HepG2 (cell line): Measurements from ENCODE around the gene KRT82. TPM values are rescaled to one million over a fixed set of nuclear protein-coding genes. Genes with fewer than 3 reads are reported as not detected.

ENCODE experiments used
- ATAC-seq: fragments of 200-7000 bp; cut with Tn5 transposase; 3 replicates; pipeline ENCODE4 v1.9.1; 2020; ENCODE audit warnings: mild to moderate bottlenecking, moderate library complexity
- BruUV-seq: library from RNA; stranded (reverse); fragments of 400-500 nt; replicated peaks from 2 replicates; lab custom pipeline; 2021; lab: Mats Ljungman, UMichigan
- CTCF ChIA-PET: fragments of 300-600 bp; formaldehyde crosslinking; extraction: SDS; loops from one replicate; lab custom pipeline; 2021; ENCODE audit warnings: low total read pairs, inconsistent platforms, low intra/inter-chr PET ratio; lab: Yijun Ruan, JAX
- POLR2A ChIA-PET: fragments of 350-600 bp; sonication (Branson Sonifier 250); formaldehyde crosslinking; loops from one replicate; lab custom pipeline; 2020; ENCODE audit warnings: antibody characterized with exemption, inconsistent platforms; lab: Yijun Ruan, JAX
- DNase-seq: peaks from one replicate; pipeline ENCODE4 v3.0.0-alpha.2; 2015; ENCODE audit warnings: low spot score
- FAIRE-seq: peaks from 3 replicates; lab custom pipeline; 2011; peaks lifted over from hg19 to GRCh38; lab: Jason Lieb, UNC
- H2AFZ ChIP-seq: one replicate; pipeline ENCODE4 v1.6.1; 2011; ENCODE audit warnings: low read length, inconsistent platforms
- H3K27ac ChIP-seq: fragments of 300-600 bp; 3 replicates; pipeline ENCODE4 v1.8.0; 2011; ENCODE audit warnings: mixed run types, mild to moderate bottlenecking, mixed read lengths, low read length, inconsistent platforms; ENCODE audit not compliant: insufficient read depth; ENCODE audit errors: extremely low read length
- H3K27me3 ChIP-seq, 2 experiments: fragments of 200-600 bp in 1 of 2; 2 replicates in 1 of 2; 3 replicates in 1 of 2; pipeline versions ENCODE4 v1.6.0 to v1.8.0; 2011; ENCODE audit warnings: low read length in 2 of 2, mild to moderate bottlenecking in 2 of 2, moderate library complexity in 2 of 2, inconsistent platforms in 1 of 2; ENCODE audit not compliant: insufficient read depth in 2 of 2, control insufficient read depth in 1 of 2
- H3K36me3 ChIP-seq, 2 experiments: fragments of 200-600 bp in 1 of 2; replicated peaks in 1 of 2; 2 replicates in 1 of 2; 3 replicates in 1 of 2; pipeline versions ENCODE4 v1.5.1 to v1.8.0; 2011; ENCODE audit warnings: low read length in 2 of 2, inconsistent platforms in 1 of 2; ENCODE audit not compliant: insufficient read depth in 2 of 2, control insufficient read depth in 1 of 2
- H3K4me1 ChIP-seq: 2 replicates; pipeline ENCODE4 v1.5.1; 2012; ENCODE audit warnings: low read length, inconsistent platforms; ENCODE audit not compliant: insufficient read depth
- H3K4me2 ChIP-seq: 2 replicates; pipeline ENCODE4 v1.6.0; 2011; ENCODE audit warnings: low read depth, low read length, inconsistent platforms
- H3K4me3 ChIP-seq, 3 experiments: fragments of 200-600 bp in 1 of 3; sonication (generic), shearing (Covaris generic) in 1 of 3; replicated peaks in 1 of 3; 2 replicates each; pipeline ENCODE4 v1.5.1; 2011 to 2016; ENCODE audit warnings: low read length in 3 of 3, inconsistent platforms in 2 of 3, low read depth in 2 of 3, mild to moderate bottlenecking in 2 of 3, control low read depth in 1 of 3, mixed read lengths in 1 of 3; ENCODE audit not compliant: insufficient read depth in 1 of 3
- H3K79me2 ChIP-seq: one replicate; pipeline ENCODE4 v1.6.1; 2011; ENCODE audit warnings: low read length, inconsistent platforms; ENCODE audit not compliant: insufficient read depth
- H3K9ac ChIP-seq: 2 replicates; pipeline ENCODE4 v1.6.0; 2011; ENCODE audit warnings: mild to moderate bottlenecking, low read depth, low read length, inconsistent platforms; ENCODE audit not compliant: insufficient read depth
- H3K9me3 ChIP-seq: 2 replicates; pipeline ENCODE4 v1.5.1; 2012; ENCODE audit warnings: mild to moderate bottlenecking, low read length
- H4K20me1 ChIP-seq: 2 replicates; pipeline ENCODE4 v1.6.0; 2011; ENCODE audit warnings: inconsistent platforms, mild to moderate bottlenecking, low read length, moderate library complexity; ENCODE audit not compliant: insufficient read depth
- BRD4 ChIP-seq: sonication (generic); formaldehyde crosslinking; IDR thresholded peaks from 2 replicates; pipeline ENCODE4 v1.4.0; 2020; ENCODE audit warnings: missing genetic modification reagents
- CREB1 ChIP-seq, 2 experiments: fragments of 450-650 bp in 1 of 2; IDR thresholded peaks; 2 replicates each; pipeline ENCODE4 v1.6.1; 2016 to 2017; ENCODE audit warnings: control low read depth in 1 of 2, mild to moderate bottlenecking in 1 of 2, missing compliant biosample characterization in 1 of 2, missing genetic modification characterization in 1 of 2
- GATA4 ChIP-seq: sonication (generic); IDR thresholded peaks from 2 replicates; pipeline ENCODE4 v1.6.1; 2016; ENCODE audit warnings: antibody characterized with exemption, low read depth, borderline replicate concordance
- SALL2 ChIP-seq: sonication (generic); formaldehyde crosslinking; IDR thresholded peaks from 2 replicates; pipeline ENCODE4 v1.8.1; 2023; ENCODE audit warnings: mild to moderate bottlenecking, missing genetic modification reagents, inconsistent platforms
- ZBTB42 ChIP-seq: sonication (generic); formaldehyde crosslinking; IDR thresholded peaks from 2 replicates; pipeline ENCODE4 v1.5.0; 2020; ENCODE audit warnings: mild to moderate bottlenecking, missing genetic modification reagents
- ZNF878 ChIP-seq: sonication (generic); formaldehyde crosslinking; IDR thresholded peaks from 2 replicates; pipeline ENCODE4 v1.8.1; 2023; ENCODE audit warnings: mild to moderate bottlenecking, missing genetic modification reagents, moderate library complexity
- WGBS: methylation state at CpG from one replicate; pipeline ENCODE4 v1.1.6; 2017; ENCODE audit warnings: low lambda C conversion rate; 5-methylcytosine and 5-hydroxymethylcytosine counted together
- in situ Hi-C: cut with HindIII; loops from 2 replicates; pipeline ENCODE4 v1.10.0; 2017; ENCODE audit warnings: low pct_unique_long_range_greater_than_20kb; ENCODE audit not compliant: extremely low pct_ligation_motif_present
- intact Hi-C: fragments of 100-400 bp; cut with micrococcal nuclease; formaldehyde crosslinking; loops from one replicate; pipeline ENCODE4 v1.10.0; 2022; ENCODE audit not compliant: unreplicated experiment
- polyA plus RNA-seq, 8 experiments: library from polyadenylated mRNA; depleted of rRNA in 3 of 8; stranded (reverse) in 7 of 8; unstranded in 1 of 8; fragments of >200 nt; fragmentation: Illumina TruSeq in 4 of 8; extraction: Trizol in 4 of 8; gene quantifications; 2 replicates each; pipeline versions ENCODE4 v1.2.1 to v1.2.3, GENCODE V29; 2011 to 2016; ENCODE audit warnings: low read depth in 4 of 8, missing spikeins in 1 of 8, mixed read lengths in 1 of 8; ENCODE audit not compliant: insufficient read depth in 1 of 8
- total RNA-seq, 5 experiments: library from RNA; depleted of rRNA; stranded (reverse); fragments of >200 nt; fragmentation: Illumina TruSeq; extraction: Trizol; gene quantifications; 2 replicates each; pipeline ENCODE4 v1.2.3, GENCODE V29; 2016; ENCODE audit warnings: low read depth in 1 of 5
- TF ChIP-seq, protein P1 (sequence below): sonication (generic); formaldehyde crosslinking; IDR thresholded peaks from 2 replicates; pipeline ENCODE4 v1.4.0; 2020; ENCODE audit warnings: missing genetic modification reagents
- TF ChIP-seq, protein P2 (sequence below): sonication (generic); formaldehyde crosslinking; IDR thresholded peaks from 2 replicates; pipeline ENCODE4 v1.4.0; 2020; ENCODE audit warnings: low read depth, mild to moderate bottlenecking, missing genetic modification reagents

Gene KRT82
- total and polyA plus RNA-seq, 2 of the 13 experiments (the other 11 are each of a cell fraction or from before 2014, with no cell fraction given) = not detected

DNA sequence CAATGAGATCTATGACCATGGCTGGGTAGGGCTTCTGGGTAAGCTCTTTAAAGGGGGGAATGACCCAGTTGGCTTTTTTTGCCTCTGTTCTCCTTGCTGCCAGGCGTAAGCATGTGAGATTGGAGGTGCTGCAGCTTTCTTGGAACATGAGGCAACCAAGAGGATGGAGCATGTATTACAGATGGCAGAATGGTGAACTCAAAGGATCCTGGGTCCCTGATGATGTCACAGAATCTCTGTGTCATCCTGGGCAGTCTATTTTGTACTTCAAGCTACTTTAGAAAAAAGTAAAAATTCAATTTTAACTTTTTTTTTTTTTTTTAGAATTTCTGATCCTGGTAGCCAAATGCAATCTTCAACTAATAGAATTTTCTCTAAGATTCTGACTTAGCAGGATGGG, 8.0 kb downstream of the KRT82 start:
- Histone ChIP-seq H3K9ac (no peak overlapping the region), H3K79me2 (no peaks in the 10 kb centered on the region), H4K20me1 (0 out of 2 replicates have a peak, but pooled peaks cover 2% of the 10 kb centered on the region), H3K4me2 (no peak overlapping the region), H3K4me1 (no peaks in the 10 kb centered on the region), H2AFZ (no peak overlapping the region), H3K9me3 (no peaks in the 10 kb centered on the region), H3K27me3 (peaks cover 1 to 17% of the 10 kb centered on the region in 2 experiments; a peak in 4 of 5 replicates), H3K4me3 (no peak overlapping the region), H3K36me3 (no peaks in the 10 kb centered on the region), H3K27ac (no peak overlapping the region)
- DNase-seq (no peak), FAIRE-seq (no peak), ATAC-seq (no peak)
- 0% methylated on average over 1 of the region's 1 CpG for WGBS
- ChIA-PET POLR2A (no interaction called here), CTCF (no interaction called here)
- no TSS peak for BruUV-seq
- TF ChIP-seq CREB1 (IDR thresholded peaks at IDR 0.05) (peak; percentile 52; the same call in 1 of the 2 replicates), CREB1 (CRISPR knock-in tag; IDR thresholded peaks at IDR 0.05) (no peak), GATA4 (no peak), ZBTB42 (no peak), BRD4 (CRISPR knock-in tag) (no peak), ZNF878 (CRISPR knock-in tag) (no peak), SALL2 (CRISPR knock-in tag) (no peak)
- TF ChIP-seq, protein P1, sequence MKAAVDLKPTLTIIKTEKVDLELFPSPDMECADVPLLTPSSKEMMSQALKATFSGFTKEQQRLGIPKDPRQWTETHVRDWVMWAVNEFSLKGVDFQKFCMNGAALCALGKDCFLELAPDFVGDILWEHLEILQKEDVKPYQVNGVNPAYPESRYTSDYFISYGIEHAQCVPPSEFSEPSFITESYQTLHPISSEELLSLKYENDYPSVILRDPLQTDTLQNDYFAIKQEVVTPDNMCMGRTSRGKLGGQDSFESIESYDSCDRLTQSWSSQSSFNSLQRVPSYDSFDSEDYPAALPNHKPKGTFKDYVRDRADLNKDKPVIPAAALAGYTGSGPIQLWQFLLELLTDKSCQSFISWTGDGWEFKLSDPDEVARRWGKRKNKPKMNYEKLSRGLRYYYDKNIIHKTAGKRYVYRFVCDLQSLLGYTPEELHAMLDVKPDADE (CRISPR knock-in tag) = no peak
- TF ChIP-seq, protein P2, sequence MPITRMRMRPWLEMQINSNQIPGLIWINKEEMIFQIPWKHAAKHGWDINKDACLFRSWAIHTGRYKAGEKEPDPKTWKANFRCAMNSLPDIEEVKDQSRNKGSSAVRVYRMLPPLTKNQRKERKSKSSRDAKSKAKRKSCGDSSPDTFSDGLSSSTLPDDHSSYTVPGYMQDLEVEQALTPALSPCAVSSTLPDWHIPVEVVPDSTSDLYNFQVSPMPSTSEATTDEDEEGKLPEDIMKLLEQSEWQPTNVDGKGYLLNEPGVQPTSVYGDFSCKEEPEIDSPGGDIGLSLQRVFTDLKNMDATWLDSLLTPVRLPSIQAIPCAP (CRISPR knock-in tag) = no peak
- in situ Hi-C loops (loop anchor here (25.0 kb wide), 1 partner anchor 589 kb away; no protein-coding TSS in a partner anchor), intact Hi-C loops (no loop called here)
